Ovary (tissue), 3 donors: ENCODE results near the gene MFNG.

Experiments
- CTCF ChIP-seq, 3 donors: fragments of 450-650 bp in 2 of 3; fragments of 200-600 bp in 1 of 3; IDR thresholded peaks; one replicate each; pipeline versions ENCODE4 v1.5.1 to v1.8.0; 2016 to 2022; ENCODE audit warnings: antibody characterized with exemption in 3 of 3, mild to moderate bottlenecking in 1 of 3
- POLR2A ChIP-seq: fragments of 450-650 bp; IDR thresholded peaks from one replicate; pipeline ENCODE4 v1.6.1; 2017; ENCODE audit warnings: antibody characterized with exemption, mild to moderate bottlenecking, moderate library complexity
- donor health status: DM: no; HTN: no; CAD: no.

DNA sequence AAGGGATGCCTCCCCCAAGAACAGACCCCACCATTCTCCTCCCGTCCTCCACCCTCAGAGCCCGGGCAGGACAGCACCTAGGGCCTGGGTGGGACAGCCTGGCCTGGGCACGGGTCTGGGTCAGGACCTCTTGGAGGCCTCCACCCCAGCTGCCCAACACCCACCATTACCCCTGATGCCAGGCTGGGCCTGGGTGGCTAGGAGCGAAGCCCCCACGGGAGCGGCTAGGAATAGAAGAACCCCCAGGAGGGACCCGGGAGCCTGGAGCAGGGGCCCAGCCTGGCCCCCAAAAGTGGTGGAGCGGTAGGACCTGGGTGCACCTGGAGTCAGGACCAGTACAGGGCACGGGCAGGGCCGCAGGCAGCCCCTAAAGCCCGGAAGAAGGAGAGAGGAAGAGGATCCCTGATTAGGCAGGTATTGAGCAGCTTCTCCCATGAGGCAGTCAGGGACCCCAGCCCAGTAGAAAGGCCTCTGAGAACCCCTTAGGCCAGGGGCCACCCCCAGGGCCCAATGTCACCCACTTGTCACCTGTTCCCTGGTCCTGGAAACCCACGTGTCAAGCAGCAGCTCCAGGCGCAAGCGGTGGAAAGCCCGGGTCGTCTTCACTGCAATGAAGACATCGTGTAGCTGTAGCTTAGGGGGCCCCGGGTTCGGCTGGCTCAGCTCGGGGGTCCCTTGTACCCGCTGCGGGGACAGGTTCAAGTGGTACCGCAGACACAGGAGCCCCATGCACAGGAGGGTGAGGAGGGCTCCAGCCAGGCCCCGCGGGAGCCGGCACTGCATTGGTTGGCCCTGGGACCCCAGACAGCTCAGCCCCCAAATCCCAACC lies 575 bp downstream of the MFNG start:
- TF ChIP-seq CTCF (IDR thresholded peaks at IDR 0.05) (no peak), POLR2A (no peak)
